GM10847 (cell line): ENCODE data around the gene CACNA1E.

Experiments used
- POLR2A ChIP-seq: IDR thresholded peaks from 2 replicates; pipeline ENCODE4 v1.6.1; 2011; ENCODE audit not compliant: insufficient read length; ENCODE audit errors: extremely low read depth

The CACNA1E gene

GRCh38 chr1:181768211-181768929 is 285.1 kb downstream of the CACNA1E start:
- TF ChIP-seq POLR2A = no peak

- no peak for TF ChIP-seq POLR2A
Measured at GRCh38 chr1:181768930-181769280, 285.6 kb downstream of the CACNA1E start.

- TF ChIP-seq POLR2A = no peak
Measured at GRCh38 chr1:181769846-181770245, 286.5 kb downstream of the CACNA1E start.

GRCh38 chr1:181772714-181773113 is 289.4 kb downstream of the CACNA1E start:
- no peak for TF ChIP-seq POLR2A

DNA sequence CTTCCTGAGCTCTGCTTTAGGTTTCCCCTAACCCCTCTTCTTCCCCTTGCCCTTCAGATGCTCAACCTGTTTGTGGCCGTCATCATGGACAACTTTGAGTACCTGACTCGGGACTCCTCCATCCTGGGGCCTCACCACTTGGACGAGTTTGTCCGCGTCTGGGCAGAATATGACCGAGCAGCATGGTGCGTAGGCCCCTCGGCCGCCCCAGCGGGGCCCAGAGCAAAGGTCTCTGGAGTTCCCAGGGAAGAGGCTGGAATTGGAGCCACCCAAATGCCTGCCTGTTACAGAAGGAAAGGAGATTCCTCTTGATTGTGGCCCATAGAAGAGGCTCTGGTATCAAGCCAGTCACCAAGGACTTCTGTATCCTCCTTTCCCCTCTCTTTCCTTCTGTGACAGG is 292.7 kb downstream of the CACNA1E start:
- TF ChIP-seq POLR2A = no peak

DNA sequence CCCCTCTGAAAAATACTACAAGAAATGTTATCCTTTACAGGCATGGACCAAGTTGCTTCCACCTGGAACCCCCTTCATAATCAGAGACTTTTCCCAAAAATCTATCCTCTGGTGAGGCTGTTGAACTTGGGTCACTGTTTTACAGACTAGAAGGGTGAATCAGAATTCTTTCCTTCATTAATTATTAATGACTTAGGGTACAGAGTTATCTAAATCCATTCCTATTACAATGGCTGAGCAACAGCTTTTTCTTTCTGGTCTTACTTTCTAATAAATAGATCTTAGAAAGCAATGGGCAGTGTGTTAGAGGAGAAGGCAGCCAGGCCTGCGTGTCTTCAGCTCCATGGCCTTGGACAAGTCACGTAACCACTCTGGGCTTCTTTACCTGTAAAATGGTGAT is 294.0 kb downstream of the CACNA1E start:
- TF ChIP-seq POLR2A = no peak

DNA sequence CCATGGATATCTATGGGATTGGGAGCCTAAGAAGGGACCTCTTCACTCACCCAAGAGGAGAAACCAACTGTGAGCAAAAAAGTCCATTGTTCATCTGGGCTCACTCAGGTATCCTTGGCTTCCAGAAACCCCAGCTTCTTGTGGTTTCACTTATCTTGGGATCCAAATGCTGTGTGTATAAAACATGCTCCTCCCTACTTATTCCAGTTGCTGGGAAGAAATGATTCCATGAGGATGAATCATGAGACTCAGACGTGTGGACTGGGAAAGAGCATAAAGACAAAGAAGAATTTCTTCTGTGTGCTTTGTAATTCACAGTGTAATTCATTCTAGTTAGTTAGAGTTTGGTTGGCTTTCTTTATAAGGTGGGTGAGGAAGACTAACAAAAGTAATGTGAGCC is 294.5 kb downstream of the CACNA1E start:
- no peak for TF ChIP-seq POLR2A

GRCh38 chr1:181778640-181779260 is 295.4 kb downstream of the CACNA1E start:
- no peak for TF ChIP-seq POLR2A

- TF ChIP-seq POLR2A = no peak
Measured at GRCh38 chr1:181779343-181779742, 296.0 kb downstream of the CACNA1E start.

DNA sequence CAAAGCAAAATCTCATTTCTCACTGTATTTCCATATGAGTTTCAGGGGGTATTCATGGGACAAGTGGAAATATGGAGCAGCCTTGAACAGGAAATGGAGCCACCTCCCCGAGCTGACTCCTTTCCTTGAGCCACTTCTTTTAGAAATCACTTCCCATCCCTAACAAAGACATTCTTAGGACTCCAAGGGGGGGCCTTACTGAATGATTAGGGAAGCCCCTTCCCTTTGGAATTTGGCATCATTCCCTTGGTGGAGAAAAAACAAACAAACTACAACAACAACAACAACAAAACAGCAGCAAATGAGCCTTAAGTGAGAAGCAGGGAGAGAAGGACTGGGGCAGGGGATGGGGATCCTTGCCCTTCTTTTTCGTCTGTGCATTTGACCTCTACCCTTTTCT is 299.9 kb downstream of the CACNA1E start:
- TF ChIP-seq POLR2A = no peak

- no peak for TF ChIP-seq POLR2A
Measured at GRCh38 chr1:181784039-181784683, 300.8 kb downstream of the CACNA1E start.

DNA sequence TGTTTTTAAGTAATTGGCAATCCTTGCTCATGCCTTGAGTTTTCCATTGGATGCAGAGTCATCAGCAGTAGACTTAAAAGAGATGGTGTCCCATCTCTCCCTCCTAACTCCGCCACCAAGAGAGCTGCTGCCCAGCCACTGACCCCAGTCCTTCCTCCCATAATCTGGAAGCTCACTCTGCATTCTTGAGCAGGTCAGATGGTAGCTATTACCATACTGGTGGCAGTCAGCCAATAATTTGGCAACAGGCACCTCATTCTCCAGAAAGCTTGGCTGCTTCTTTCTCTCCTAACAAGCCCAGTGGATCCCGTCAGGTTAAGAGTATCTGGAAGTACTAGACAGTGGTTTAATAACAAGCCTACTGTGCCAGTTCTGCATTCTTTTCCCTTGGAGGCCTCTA is 306.1 kb downstream of the CACNA1E start:
- TF ChIP-seq POLR2A = no peak

- TF ChIP-seq POLR2A = no peak
Measured at GRCh38 chr1:181791721-181792120, 308.4 kb downstream of the CACNA1E start.

- TF ChIP-seq POLR2A = no peak
Measured at GRCh38 chr1:181793831-181794230, 310.5 kb downstream of the CACNA1E start.

DNA sequence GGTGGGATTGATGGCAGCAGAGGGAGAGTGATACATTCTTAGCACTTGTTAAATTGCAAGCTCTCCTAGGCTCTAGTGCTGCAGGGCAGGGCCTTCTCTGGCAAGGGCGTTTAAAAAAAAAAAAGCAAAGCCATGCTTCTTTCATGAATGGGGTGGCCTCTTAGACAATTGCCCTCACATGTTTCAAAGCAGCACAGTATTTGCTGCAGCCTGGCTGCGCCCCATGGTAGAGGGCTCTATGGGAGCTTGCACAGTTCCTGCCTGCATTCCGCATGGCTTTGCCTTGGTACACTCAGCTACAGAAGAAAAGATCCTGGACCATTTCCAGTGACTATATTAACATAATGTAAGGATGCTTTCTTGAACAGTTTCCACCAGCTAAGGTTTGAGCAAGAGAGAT is 311.0 kb downstream of the CACNA1E start:
- no peak for TF ChIP-seq POLR2A

GRCh38 chr1:181798191-181798926 is 315.0 kb downstream of the CACNA1E start:
- TF ChIP-seq POLR2A = no peak
